Stomach smooth muscle (tissue), 2 donors: ENCODE measurements around the gene FAM107B.

ENCODE experiments used
- H3K27ac ChIP-seq: one replicate; pipeline ENCODE4 v1.7.0; 2013; ENCODE audit warnings: mild to moderate bottlenecking, low read length, inconsistent platforms
- H3K27me3 ChIP-seq, 2 donors: one replicate each; pipeline ENCODE4 v1.7.0; 2013; ENCODE audit warnings: low read length in 2 of 2; ENCODE audit not compliant: insufficient read depth in 2 of 2, control insufficient read depth in 1 of 2
- H3K36me3 ChIP-seq, 2 donors: one replicate each; pipeline ENCODE4 v1.7.0; 2013; ENCODE audit warnings: low read length in 2 of 2; ENCODE audit not compliant: control insufficient read depth in 2 of 2, insufficient read depth in 2 of 2
- H3K4me1 ChIP-seq: one replicate; pipeline ENCODE4 v1.7.0; 2013; ENCODE audit warnings: low read length; ENCODE audit not compliant: control insufficient read depth, insufficient read depth
- H3K4me3 ChIP-seq, 2 donors: one replicate each; pipeline ENCODE4 v1.7.0; 2013; ENCODE audit warnings: low read length in 2 of 2
- H3K9ac ChIP-seq, 2 donors: one replicate each; pipeline ENCODE4 v1.7.0; 2013; ENCODE audit warnings: low read length in 2 of 2, mild to moderate bottlenecking in 1 of 2
- H3K9me3 ChIP-seq, 2 donors: one replicate each; pipeline ENCODE4 v1.7.0; 2013; ENCODE audit warnings: low read length in 2 of 2; ENCODE audit not compliant: control insufficient read depth in 2 of 2
- donor health status: healthy.
- donor health status: Pancreatic carcinoma.

The FAM107B gene

GRCh38 chr10:14608381-14609001, 166.2 kb downstream of the FAM107B start:
- Histone ChIP-seq H3K9ac (no peak overlapping the region), H3K36me3 (no peaks in the 10 kb centered on the region), H3K4me1 (peaks cover 7% of the 10 kb centered on the region), H3K27ac (no peak overlapping the region), H3K27me3 (no peaks in the 10 kb centered on the region), H3K9me3 (no peaks in the 10 kb centered on the region), H3K4me3 (no peak overlapping the region)

- Histone ChIP-seq H3K27me3 (no peaks in the 10 kb centered on the region), H3K4me1 (peaks cover 11% of the 10 kb centered on the region), H3K27ac (no peak overlapping the region), H3K4me3 (no peak overlapping the region), H3K36me3 (no peaks in the 10 kb centered on the region), H3K9ac (no peak overlapping the region), H3K9me3 (no peaks in the 10 kb centered on the region)
These were observed 168.1 kb downstream of the FAM107B start for GRCh38 chr10:14606633-14607032.

- peak overlapping the region; percentile 75 to 80 for H3K4me3 ChIP-seq
- H3K27ac ChIP-seq = no peak overlapping the region
- H3K4me1 ChIP-seq = peaks cover 11% of the 10 kb centered on the region
- H3K27me3 ChIP-seq = no peaks in the 10 kb centered on the region
- H3K9me3 ChIP-seq = no peaks in the 10 kb centered on the region
- H3K36me3 ChIP-seq = no peaks in the 10 kb centered on the region
- peak overlapping the region; percentile 72 to 75 for H3K9ac ChIP-seq
These were observed 169.3 kb downstream of the FAM107B start for GRCh38 chr10:14605231-14605925.

GRCh38 chr10:14604181-14605142, 170.2 kb downstream of the FAM107B start:
- Histone ChIP-seq H3K4me1 (peaks cover 11% of the 10 kb centered on the region), H3K4me3 (peak overlapping the region; percentile 75 to 82), H3K9ac (peak overlapping the region; percentile 72 to 75), H3K27ac (peak overlapping the region; percentile 1), H3K36me3 (no peaks in the 10 kb centered on the region), H3K27me3 (no peaks in the 10 kb centered on the region), H3K9me3 (no peaks in the 10 kb centered on the region)

- Histone ChIP-seq H3K27me3 (no peaks in the 10 kb centered on the region), H3K4me3 (peak overlapping the region; percentile 67 to 82), H3K4me1 (peaks cover 11% of the 10 kb centered on the region), H3K36me3 (peaks cover 0 to 4% of the 10 kb centered on the region in 2 donors), H3K9ac (peak overlapping the region; percentile 38 to 72), H3K9me3 (no peaks in the 10 kb centered on the region), H3K27ac (no peak overlapping the region)
These were observed 171.1 kb downstream of the FAM107B start for GRCh38 chr10:14603534-14604102.

- Histone ChIP-seq H3K9me3 (no peaks in the 10 kb centered on the region), H3K4me3 (peak overlapping the region; percentile 67 to 82), H3K9ac (peak overlapping the region; percentile 38 to 72), H3K4me1 (peaks cover 11% of the 10 kb centered on the region), H3K27me3 (no peaks in the 10 kb centered on the region), H3K36me3 (peaks cover 2 to 4% of the 10 kb centered on the region in 2 donors), H3K27ac (no peak overlapping the region)
These were observed 171.7 kb downstream of the FAM107B start for GRCh38 chr10:14602807-14603533.

GRCh38 chr10:14601872-14602725, 172.6 kb downstream of the FAM107B start:
- H3K27ac ChIP-seq = no peak overlapping the region

GRCh38 chr10:14601326-14601725, 173.4 kb downstream of the FAM107B start:
- no peak overlapping the region for H3K27ac ChIP-seq
- H3K4me1 ChIP-seq = peaks cover 11% of the 10 kb centered on the region
- H3K9me3 ChIP-seq = no peaks in the 10 kb centered on the region
- H3K27me3 ChIP-seq = no peaks in the 10 kb centered on the region
- no peak overlapping the region for H3K4me3 ChIP-seq
- peaks cover 2 to 4% of the 10 kb centered on the region in 2 donors for H3K36me3 ChIP-seq
- H3K9ac ChIP-seq = no peak overlapping the region

More at GRCh38 chr10:14601872-14602725, 172.6 kb downstream of the FAM107B start:
- H3K4me3 ChIP-seq = peak overlapping the region in 1 of 2 donors; percentile 36
- H3K36me3 ChIP-seq = peaks cover 2 to 4% of the 10 kb centered on the region in 2 donors
- H3K9me3 ChIP-seq = no peaks in the 10 kb centered on the region
- no peaks in the 10 kb centered on the region for H3K27me3 ChIP-seq
- no peak overlapping the region for H3K9ac ChIP-seq
- H3K4me1 ChIP-seq = peaks cover 11% of the 10 kb centered on the region

- no peak overlapping the region for H3K27ac ChIP-seq
- peaks cover 2 to 4% of the 10 kb centered on the region in 2 donors for H3K36me3 ChIP-seq
- peaks cover 14% of the 10 kb centered on the region for H3K4me1 ChIP-seq
- no peak overlapping the region for H3K4me3 ChIP-seq
- no peak overlapping the region for H3K9ac ChIP-seq
- no peaks in the 10 kb centered on the region for H3K9me3 ChIP-seq
- H3K27me3 ChIP-seq = no peaks in the 10 kb centered on the region
These were observed 174.6 kb downstream of the FAM107B start for GRCh38 chr10:14600065-14600464.
